DMS153 (cell line): ENCODE results near the gene CALCA.

ENCODE experiments used
- DNase-seq: peaks from one replicate; lab custom pipeline; 2025; lab: John Stamatoyannopoulos, UW

Gene CALCA

GRCh38 chr11:14942745-14943144 lies 29.4 kb downstream of the CALCA start:
- DNase-seq, result no peak

DNA sequence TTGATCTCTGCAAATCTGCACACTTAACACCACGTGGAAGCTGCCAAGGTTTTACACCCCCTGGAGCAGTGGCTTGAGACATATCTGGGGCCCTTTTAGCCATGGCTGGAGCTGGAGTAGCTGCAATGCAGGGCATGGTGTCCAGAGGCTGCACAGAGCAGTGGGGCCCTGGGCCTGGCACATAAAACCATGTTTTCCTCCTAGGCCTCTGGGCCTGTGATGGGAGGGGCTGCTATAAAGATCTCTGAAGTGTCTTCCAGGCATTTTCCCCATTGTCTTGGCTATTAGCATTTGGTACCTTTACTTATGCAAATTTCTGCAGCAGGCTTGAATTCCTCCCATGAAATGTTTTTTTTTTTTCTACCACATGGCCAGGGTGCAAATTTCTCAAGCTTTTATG lies 33.2 kb downstream of the CALCA start:
- DNase-seq, result no peak

DNA sequence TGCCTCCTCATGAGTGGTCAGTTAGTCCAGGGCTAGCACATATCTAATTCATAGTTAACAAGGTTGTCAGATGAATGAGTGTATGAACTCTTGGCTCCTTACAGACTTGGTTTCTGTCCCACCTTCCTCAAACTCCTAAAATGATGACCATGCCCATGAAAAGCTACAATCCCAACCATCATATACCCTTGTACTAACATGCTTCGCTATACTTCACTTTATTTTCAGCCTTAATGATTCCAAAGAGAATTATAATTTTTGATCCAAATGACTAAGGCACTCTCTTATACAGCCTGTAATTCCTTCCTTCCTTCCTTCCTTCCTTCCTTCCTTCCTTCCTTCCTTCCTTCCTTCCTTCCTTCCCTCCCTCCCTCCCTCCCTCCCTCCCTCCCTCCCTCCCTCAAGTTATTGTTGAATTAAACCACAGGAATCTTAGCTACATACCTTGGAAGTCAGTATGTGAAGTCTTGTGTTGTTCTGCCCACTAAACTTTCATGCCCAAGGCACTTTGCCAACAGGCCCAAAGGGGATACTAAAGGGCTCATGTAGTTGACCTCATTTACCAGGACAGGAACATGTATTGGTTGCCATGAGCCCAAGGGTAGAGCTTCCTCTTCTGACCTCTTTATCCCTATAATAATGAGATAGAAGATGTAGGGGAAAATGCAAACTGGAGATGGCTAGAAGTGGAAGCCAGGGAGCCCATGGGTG lies 37.4 kb downstream of the CALCA start:
- DNase-seq, result no peak

GRCh38 chr11:14932447-14932846 lies 39.7 kb downstream of the CALCA start:
- DNase-seq, result no peak

- DNase-seq, result no peak
Measured at GRCh38 chr11:14930369-14930768, 41.8 kb downstream of the CALCA start.

DNA sequence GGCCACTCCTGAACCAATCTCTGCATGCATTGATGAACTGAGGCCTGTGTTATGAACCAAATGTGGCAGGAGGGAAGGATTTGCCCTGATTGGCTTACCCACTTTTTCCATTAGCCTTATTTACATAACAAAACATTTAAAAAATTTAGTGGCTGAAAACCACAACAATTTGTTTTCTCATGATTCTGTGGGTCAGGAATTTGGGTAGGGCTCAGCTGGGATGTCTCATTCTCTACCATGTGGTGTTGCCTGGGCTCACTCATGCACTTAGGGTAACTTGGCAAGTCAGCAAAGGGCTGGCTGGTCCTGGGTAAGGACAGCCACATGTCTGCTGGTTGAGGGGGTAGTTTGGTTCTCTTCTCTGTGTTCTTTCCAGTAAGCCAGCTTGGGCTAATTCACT lies 45.0 kb downstream of the CALCA start:
- no peak for DNase-seq

DNA sequence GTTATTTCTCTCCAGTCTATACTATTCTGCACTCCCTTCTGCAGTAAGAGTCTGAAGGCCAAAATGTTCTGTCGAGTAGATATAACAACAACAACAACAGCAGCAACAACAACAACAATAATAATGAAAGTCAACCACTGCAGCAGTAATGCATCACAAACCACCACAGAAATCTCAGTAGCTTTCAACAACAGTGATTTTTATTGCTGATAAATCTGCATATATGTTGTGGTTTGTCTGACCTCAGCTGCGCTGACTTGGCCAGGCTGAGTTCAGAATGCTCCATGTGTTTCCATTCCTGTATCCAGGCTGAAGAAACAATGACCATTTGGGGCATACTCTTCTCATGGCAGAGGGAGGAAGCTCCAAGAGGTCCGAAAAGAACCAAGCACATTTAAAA lies 47.8 kb downstream of the CALCA start:
- DNase-seq, result no peak
